Measurements from ENCODE around the gene USP17L12. TPM values are rescaled to one million over a fixed set of nuclear protein-coding genes. Genes with fewer than 3 reads are reported as not detected.

The USP17L12 gene
- total RNA-seq, 2 experiments from 2014 or later = not detected

Other genes with a start within 250 kb of the USP17L12 start
- under 1 TPM in 1 of 2 experiments, not detected in 1; 0.08 TPM for gene FAM90A26, start 49.7 kb upstream of the USP17L12 start, total RNA-seq
- gene USP17L10, start 9.5 kb upstream of the USP17L12 start, total RNA-seq = not detected
- not detected for gene USP17L11, start 4.7 kb upstream of the USP17L12 start, total RNA-seq
- gene USP17L13, start 4.7 kb downstream of the USP17L12 start, total RNA-seq = not detected
- not detected for gene USP17L15, start 14.2 kb downstream of the USP17L12 start, total RNA-seq
- not detected for gene USP17L17, start 23.7 kb downstream of the USP17L12 start, total RNA-seq
- gene USP17L18, start 28.5 kb downstream of the USP17L12 start, total RNA-seq = not detected
- gene USP17L19, start 33.2 kb downstream of the USP17L12 start, total RNA-seq = not detected
- not detected for gene USP17L20, start 38.0 kb downstream of the USP17L12 start, total RNA-seq
- not detected for gene USP17L21, start 42.7 kb downstream of the USP17L12 start, total RNA-seq
- not detected for gene USP17L22, start 47.5 kb downstream of the USP17L12 start, total RNA-seq
- not detected for gene USP17L24, start 105.0 kb downstream of the USP17L12 start, total RNA-seq
- gene USP17L25, start 109.8 kb downstream of the USP17L12 start, total RNA-seq = not detected
- not detected for gene USP17L26, start 114.5 kb downstream of the USP17L12 start, total RNA-seq
- not detected for gene USP17L5, start 119.3 kb downstream of the USP17L12 start, total RNA-seq
- not detected for gene USP17L27, start 124.0 kb downstream of the USP17L12 start, total RNA-seq
- gene USP17L28, start 128.7 kb downstream of the USP17L12 start, total RNA-seq = not detected
- gene USP17L29, start 133.5 kb downstream of the USP17L12 start, total RNA-seq = not detected
- gene USP17L30, start 143.0 kb downstream of the USP17L12 start, total RNA-seq = not detected
- not detected for gene DEFB131A, start 224.3 kb downstream of the USP17L12 start, total RNA-seq

All from CD4-positive, alpha-beta T cell (primary cell).